Tibial nerve (tissue), 4 donors: ENCODE results near the gene CHAF1B.

Source experiments
- CTCF ChIP-seq, 5 experiments: fragments of 200-600 bp in 3 of 5; fragments of 450-650 bp in 2 of 5; sonication (generic) in 3 of 5; IDR thresholded peaks; one replicate each; pipeline ENCODE4 v1.5.1; 2016 to 2019; ENCODE audit warnings: antibody characterized with exemption in 5 of 5, mild to moderate bottlenecking in 3 of 5, moderate library complexity in 2 of 5
- EP300 ChIP-seq, 2 donors: sonication (generic); formaldehyde crosslinking; IDR thresholded peaks; one replicate each; pipeline ENCODE4 v1.6.1; 2017; ENCODE audit warnings: antibody characterized with exemption in 2 of 2, mild to moderate bottlenecking in 1 of 2
- POLR2A ChIP-seq, 2 donors: fragments of 450-650 bp; IDR thresholded peaks; one replicate each; pipeline ENCODE4 v1.6.1; 2017; ENCODE audit warnings: antibody characterized with exemption in 2 of 2, mild to moderate bottlenecking in 2 of 2, moderate library complexity in 2 of 2

DNA sequence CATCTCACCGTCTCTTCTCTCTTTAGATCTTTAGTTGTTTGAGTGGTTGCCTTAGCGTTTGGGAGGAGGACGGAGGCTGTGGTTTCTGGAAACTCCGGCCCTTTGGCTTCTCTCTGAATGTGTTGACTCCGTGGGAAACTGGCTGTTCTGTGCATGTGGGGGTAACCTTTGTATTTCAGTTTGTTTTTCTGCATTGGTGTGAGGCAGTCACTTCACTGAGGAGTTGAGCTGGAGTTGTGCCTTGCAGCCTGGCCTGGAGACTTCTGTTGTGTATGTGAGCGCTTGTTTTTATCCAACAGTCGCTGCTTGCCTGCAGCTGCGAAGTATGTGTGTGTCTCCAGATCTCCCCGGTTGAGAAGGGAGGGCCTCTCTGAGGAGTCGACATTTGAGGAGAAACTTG, 61.1 kb downstream of the CHAF1B start:
- TF ChIP-seq EP300 (IDR thresholded peaks at IDR 0.05) (no peak), POLR2A (IDR thresholded peaks at IDR 0.05) (no peak), CTCF (IDR thresholded peaks at IDR 0.05) (no peak)
